Effector memory CD8-positive, alpha-beta T cell (primary cell): Measurements from ENCODE around the gene ZNF350.
A peak's percentile ranks its signal among the peaks of the same experiment; 100 is the strongest.
"Not testable (repeated sequence)": the region's sequence is repeated elsewhere in the genome, so short reads cannot be mapped to it uniquely, and the experiment has no call there.

Experiments used
- ATAC-seq: fragments of 150-1000 bp; cut with Tn5 transposase; replicated peaks from 2 replicates; pipeline ENCODE4 v1.10.0; 2021; ENCODE audit warnings: mild to moderate bottlenecking, moderate library complexity
- DNase-seq, 3 experiments: peaks; one replicate each; pipeline ENCODE4 v3.0.0; 2021
- H3K27ac Mint-ChIP-seq, 2 donors: one replicate each; pipeline ENCODE4 v1.8.0; 2022; ENCODE audit warnings: mild to moderate bottlenecking in 2 of 2, mixed read lengths in 2 of 2, moderate library complexity in 2 of 2
- H3K27me3 Mint-ChIP-seq, 2 donors: one replicate each; pipeline ENCODE4 v1.8.0; 2022; ENCODE audit warnings: mixed read lengths in 2 of 2
- H3K36me3 Mint-ChIP-seq: one replicate; pipeline ENCODE4 v1.8.0; 2022; ENCODE audit warnings: mild to moderate bottlenecking, moderate library complexity, mixed read lengths; ENCODE audit not compliant: insufficient read depth
- H3K4me1 Mint-ChIP-seq, 2 donors: one replicate each; pipeline ENCODE4 v1.8.0; 2022; ENCODE audit warnings: low read depth in 2 of 2, mixed read lengths in 2 of 2
- H3K4me3 Mint-ChIP-seq, 2 donors: one replicate each; pipeline ENCODE4 v1.8.0; 2022; ENCODE audit warnings: mild to moderate bottlenecking in 2 of 2, mixed read lengths in 2 of 2, moderate library complexity in 2 of 2
- H3K9me3 Mint-ChIP-seq, 2 donors: one replicate each; pipeline ENCODE4 v1.8.0; 2022; ENCODE audit warnings: mixed read lengths in 2 of 2
- total RNA-seq, 9 experiments: gene quantifications; one replicate each; lab custom pipeline; 2026; lab: John Stamatoyannopoulos, UW

Gene ZNF350
- total RNA-seq: 15.6 to 46.3 (median 24.3) reads per million in 9 experiments

- Mint-ChIP-seq H3K27ac (peak within 1 kb of the TSS; percentile 93 to 96), H3K9me3 (peaks cover 8 to 31% of the 10 kb centered on the region in 2 donors), H3K4me3 (peak within 1 kb of the TSS; percentile 89 to 95), H3K4me1 (peaks cover 9 to 12% of the 10 kb centered on the region in 2 donors), H3K36me3 (peaks cover 26% of the 10 kb centered on the region), H3K27me3 (no peaks in the 10 kb centered on the region)
- peak; percentile 81 to 86 (median 81) for DNase-seq
- ATAC-seq: peak; percentile 98
Observed at GRCh38 chr19:51986309-51987291, at the start of gene ZNF350. TSS of gene ZNF350 (minus strand) at chr19:51986840. CDS start at chr19:51974360, 12,480 bp downstream.

- no peak overlapping the region for H3K4me3 Mint-ChIP-seq
- H3K27me3 Mint-ChIP-seq: no peaks in the 10 kb centered on the region
- ATAC-seq: no peak
- H3K27ac Mint-ChIP-seq: no peak overlapping the region
- peaks cover 11 to 42% of the 10 kb centered on the region in 2 donors for H3K9me3 Mint-ChIP-seq
- no peaks in the 10 kb centered on the region for H3K4me1 Mint-ChIP-seq
- H3K36me3 Mint-ChIP-seq: peaks cover 45% of the 10 kb centered on the region
- DNase-seq: no peak
Observed at GRCh38 chr19:52034051-52034728, 47.5 kb upstream of the ZNF350 start.

GRCh38 chr19:52028780-52029123, 42.1 kb upstream of the ZNF350 start:
- peak overlapping the region; percentile 96 to 99 for H3K4me3 Mint-ChIP-seq
- H3K27ac Mint-ChIP-seq: peak overlapping the region; percentile 98 to 99
- H3K36me3 Mint-ChIP-seq: peaks cover 21% of the 10 kb centered on the region
- peaks cover 20 to 21% of the 10 kb centered on the region in 2 donors for H3K4me1 Mint-ChIP-seq
- H3K27me3 Mint-ChIP-seq: no peaks in the 10 kb centered on the region
- peak; percentile 29 for ATAC-seq
- DNase-seq: no peak
- peaks cover 1 to 10% of the 10 kb centered on the region in 2 donors for H3K9me3 Mint-ChIP-seq

- H3K4me3 Mint-ChIP-seq: peak within 1 kb of the TSS; percentile 96 to 99
- DNase-seq (peak; percentile 80 to 90 (median 80)), ATAC-seq (peak; percentile 84)
- H3K36me3 Mint-ChIP-seq: peaks cover 27% of the 10 kb centered on the region
- peaks cover 20 to 21% of the 10 kb centered on the region in 2 donors for H3K4me1 Mint-ChIP-seq
- H3K9me3 Mint-ChIP-seq: peaks cover 0 to 9% of the 10 kb centered on the region in 2 donors
- H3K27me3 Mint-ChIP-seq: no peaks in the 10 kb centered on the region
- H3K27ac Mint-ChIP-seq: peak within 1 kb of the TSS; percentile 98 to 99
Observed at GRCh38 chr19:52028027-52028779, 41.6 kb upstream of the ZNF350 start, which contains the start of gene ZNF614. TSS of gene ZNF614 (minus strand) at chr19:52028379. CDS start at chr19:52025745, 2,634 bp downstream.

- H3K27ac Mint-ChIP-seq, H3K27me3 Mint-ChIP-seq, ATAC-seq, H3K4me3 Mint-ChIP-seq, DNase-seq, H3K9me3 Mint-ChIP-seq: not testable (repeated sequence)
- Mint-ChIP-seq H3K36me3 (peaks cover 34% of the 10 kb centered on the region), H3K4me1 (peaks cover 20 to 21% of the 10 kb centered on the region in 2 donors)
Observed at GRCh38 chr19:52026255-52026990, 39.8 kb upstream of the ZNF350 start.

- H3K9me3 Mint-ChIP-seq, H3K27me3 Mint-ChIP-seq, DNase-seq, H3K4me3 Mint-ChIP-seq, ATAC-seq, H3K27ac Mint-ChIP-seq: not testable (repeated sequence)
- H3K36me3 Mint-ChIP-seq: peaks cover 34% of the 10 kb centered on the region
- peaks cover 20 to 21% of the 10 kb centered on the region in 2 donors for H3K4me1 Mint-ChIP-seq
Observed at GRCh38 chr19:52024478-52024877, 37.8 kb upstream of the ZNF350 start.

- peaks cover 6 to 9% of the 10 kb centered on the region in 2 donors for H3K9me3 Mint-ChIP-seq
- H3K4me1 Mint-ChIP-seq: peaks cover 5 to 6% of the 10 kb centered on the region in 2 donors
- ATAC-seq (no peak), DNase-seq (no peak)
- H3K4me3 Mint-ChIP-seq: no peak overlapping the region
- peaks cover 42% of the 10 kb centered on the region for H3K36me3 Mint-ChIP-seq
- no peaks in the 10 kb centered on the region for H3K27me3 Mint-ChIP-seq
- no peak overlapping the region for H3K27ac Mint-ChIP-seq
Observed at GRCh38 chr19:52022193-52022592, 35.6 kb upstream of the ZNF350 start.

GRCh38 chr19:52020506-52020905, 33.9 kb upstream of the ZNF350 start:
- ATAC-seq (no peak), DNase-seq (no peak)
- Mint-ChIP-seq H3K27me3 (no peaks in the 10 kb centered on the region), H3K27ac (no peak overlapping the region), H3K4me1 (no peaks in the 10 kb centered on the region), H3K9me3 (peaks cover 1 to 15% of the 10 kb centered on the region in 2 donors), H3K36me3 (peaks cover 49% of the 10 kb centered on the region), H3K4me3 (no peak overlapping the region)

GRCh38 chr19:52010674-52011073, 24.0 kb upstream of the ZNF350 start:
- Mint-ChIP-seq H3K27me3 (no peaks in the 10 kb centered on the region), H3K9me3 (peaks cover 10 to 12% of the 10 kb centered on the region in 2 donors), H3K36me3 (peaks cover 15% of the 10 kb centered on the region), H3K27ac (no peak overlapping the region), H3K4me1 (peaks cover 14 to 16% of the 10 kb centered on the region in 2 donors), H3K4me3 (no peak overlapping the region)
- ATAC-seq: no peak
- DNase-seq: no peak

- Mint-ChIP-seq H3K4me1 (peaks cover 14 to 16% of the 10 kb centered on the region in 2 donors), H3K4me3 (peak within 1 kb of the TSS; percentile 97 to 99), H3K9me3 (peaks cover 10 to 15% of the 10 kb centered on the region in 2 donors), H3K27me3 (no peaks in the 10 kb centered on the region), H3K27ac (peak within 1 kb of the TSS; percentile 95 to 96), H3K36me3 (peaks cover 11% of the 10 kb centered on the region)
- ATAC-seq: peak; percentile 93
- peak; percentile 85 to 89 (median 86) for DNase-seq
Observed at GRCh38 chr19:52007806-52008557, 21.3 kb upstream of the ZNF350 start, which contains the start of gene ZNF615. TSS of gene ZNF615 (minus strand) at chr19:52008211. CDS start at chr19:52003711, 4,500 bp downstream.

- Mint-ChIP-seq H3K4me1 (peaks cover 14 to 16% of the 10 kb centered on the region in 2 donors), H3K4me3 (peak overlapping the region; percentile 97 to 99), H3K9me3 (peaks cover 10 to 13% of the 10 kb centered on the region in 2 donors), H3K27me3 (no peaks in the 10 kb centered on the region), H3K27ac (peak overlapping the region; percentile 95 to 96), H3K36me3 (peaks cover 10% of the 10 kb centered on the region)
- DNase-seq: no peak
- ATAC-seq: no peak
Observed at GRCh38 chr19:52007451-52007805, 20.8 kb upstream of the ZNF350 start.
